WTC11 (cell line): Measurements from ENCODE around the gene TMTC3. TPM values are rescaled to one million over a fixed set of nuclear protein-coding genes. Genes with fewer than 3 reads are reported as not detected.

Experiments
- ATAC-seq: fragments of 200-7000 bp; cut with Tn5 transposase; 2 replicates; pipeline ENCODE4 v1.10.0; 2021; ENCODE audit warnings: mild to moderate bottlenecking, moderate library complexity
- CTCF ChIA-PET: fragments of 300-600 bp; sonication (Branson Sonifier 250); formaldehyde crosslinking; loops from one replicate; lab custom pipeline; 2021; ENCODE audit warnings: antibody characterized with exemption; lab: Charles Lee
- POLR2A ChIA-PET: fragments of 350-600 bp; sonication (Branson Sonifier 250); formaldehyde crosslinking; loops from one replicate; lab custom pipeline; 2021; ENCODE audit warnings: antibody characterized with exemption; lab: Charles Lee
- DNase-seq: peaks from one replicate; pipeline ENCODE4 v3.0.0; 2021; ENCODE audit warnings: low spot score
- H3K27ac Mint-ChIP-seq: 2 replicates; pipeline ENCODE4 v1.8.0; 2021; ENCODE audit warnings: mixed read lengths
- H3K27me3 Mint-ChIP-seq: 2 replicates; pipeline ENCODE4 v1.8.0; 2021; ENCODE audit warnings: low read depth, mild to moderate bottlenecking, moderate library complexity, mixed read lengths
- H3K36me3 Mint-ChIP-seq: 2 replicates; pipeline ENCODE4 v1.8.0; 2021; ENCODE audit warnings: mixed read lengths
- H3K4me1 Mint-ChIP-seq: 2 replicates; pipeline ENCODE4 v1.8.0; 2022; ENCODE audit warnings: mixed read lengths
- H3K4me3 Mint-ChIP-seq: 2 replicates; pipeline ENCODE4 v1.8.0; 2021; ENCODE audit warnings: mild to moderate bottlenecking, moderate library complexity, mixed read lengths
- H3K9me3 Mint-ChIP-seq: 2 replicates; pipeline ENCODE4 v1.8.0; 2021; ENCODE audit warnings: mixed read lengths
- ELF4 ChIP-seq: sonication (generic); formaldehyde crosslinking; IDR thresholded peaks from 2 replicates; pipeline ENCODE4 v1.8.1; 2022; ENCODE audit warnings: low read depth, mild to moderate bottlenecking, moderate library complexity, missing genetic modification reagents
- ETV6 ChIP-seq: sonication (generic); formaldehyde crosslinking; IDR thresholded peaks from 2 replicates; pipeline ENCODE4 v1.8.1; 2022; ENCODE audit warnings: mild to moderate bottlenecking, missing genetic modification reagents
- FOXK1 ChIP-seq: sonication (generic); formaldehyde crosslinking; IDR thresholded peaks from 2 replicates; pipeline ENCODE4 v1.8.0; 2022; ENCODE audit warnings: mild to moderate bottlenecking, moderate library complexity, missing genetic modification reagents
- GRHL2 ChIP-seq: fragments of 250-450 bp; sonication (Bioruptor Pico); IDR thresholded peaks from 2 replicates; pipeline ENCODE4 v1.8.0; 2022; ENCODE audit warnings: mild to moderate bottlenecking, moderate library complexity; ENCODE audit not compliant: insufficient replicate concordance, severe bottlenecking
- HMGA2 ChIP-seq: fragments of 250-450 bp; sonication (Bioruptor Pico); IDR thresholded peaks from 2 replicates; pipeline ENCODE4 v1.4.0; 2021; ENCODE audit warnings: mild to moderate bottlenecking, moderate library complexity
- MXD4 ChIP-seq: fragments of 250-450 bp; sonication (Bioruptor Pico); IDR thresholded peaks from 2 replicates; pipeline ENCODE4 v1.8.0; 2021; ENCODE audit warnings: mild to moderate bottlenecking, moderate library complexity, borderline replicate concordance
- MYBL2 ChIP-seq: sonication (generic); formaldehyde crosslinking; IDR thresholded peaks from 2 replicates; pipeline ENCODE4 v1.8.1; 2023; ENCODE audit warnings: mild to moderate bottlenecking, moderate library complexity, missing genetic modification reagents
- NR1H2 ChIP-seq: sonication (generic); formaldehyde crosslinking; IDR thresholded peaks from 2 replicates; pipeline ENCODE4 v1.9.0; 2021; ENCODE audit warnings: mild to moderate bottlenecking, moderate library complexity, missing genetic modification reagents
- NR3C1 ChIP-seq: sonication (generic); formaldehyde crosslinking; conservative IDR thresholded peaks from 2 replicates; pipeline ENCODE4 v1.8.1; 2023; ENCODE audit warnings: low read depth, mild to moderate bottlenecking, missing genetic modification reagents
- RORB ChIP-seq: fragments of 250-450 bp; sonication (Bioruptor Pico); IDR thresholded peaks from 2 replicates; pipeline ENCODE4 v1.9.0; 2021; ENCODE audit warnings: mild to moderate bottlenecking
- SMAD4 ChIP-seq: sonication (generic); formaldehyde crosslinking; IDR thresholded peaks from 2 replicates; pipeline ENCODE4 v1.8.0; 2022; ENCODE audit warnings: mild to moderate bottlenecking, missing genetic modification reagents
- TEAD1 ChIP-seq: sonication (generic); formaldehyde crosslinking; IDR thresholded peaks from 2 replicates; pipeline ENCODE4 v1.8.0; 2022; ENCODE audit warnings: mild to moderate bottlenecking, missing genetic modification reagents
- TEAD4 ChIP-seq: sonication (generic); formaldehyde crosslinking; IDR thresholded peaks from 2 replicates; pipeline ENCODE4 v1.8.0; 2022; ENCODE audit warnings: mild to moderate bottlenecking, missing genetic modification reagents
- ZNF138 ChIP-seq: sonication (generic); formaldehyde crosslinking; conservative IDR thresholded peaks from 2 replicates; pipeline ENCODE4 v1.8.1; 2022; ENCODE audit warnings: mild to moderate bottlenecking, moderate library complexity, missing genetic modification reagents
- ZNF232 ChIP-seq: sonication (generic); formaldehyde crosslinking; IDR thresholded peaks from 2 replicates; pipeline ENCODE4 v1.8.0; 2022; ENCODE audit warnings: mild to moderate bottlenecking, missing genetic modification reagents
- ZNF416 ChIP-seq: fragments of 250-450 bp; sonication (Bioruptor Pico); IDR thresholded peaks from 2 replicates; pipeline ENCODE4 v1.9.0; 2021; ENCODE audit warnings: mild to moderate bottlenecking, inconsistent platforms
- total RNA-seq: library from RNA; stranded (reverse); gene quantifications from 3 replicates; pipeline ENCODE4 v1.2.3, GENCODE V29; 2021
- TF ChIP-seq, protein P1 (sequence below): sonication (generic); formaldehyde crosslinking; conservative IDR thresholded peaks from 2 replicates; pipeline ENCODE4 v1.8.1; 2023; ENCODE audit warnings: mild to moderate bottlenecking, low read depth, missing genetic modification reagents, moderate library complexity
- TF ChIP-seq, protein P2 (sequence below): sonication (generic); formaldehyde crosslinking; IDR thresholded peaks from 2 replicates; pipeline ENCODE4 v1.8.1; 2022; ENCODE audit warnings: low read depth, mild to moderate bottlenecking, moderate library complexity, missing genetic modification reagents, borderline replicate concordance
- TF ChIP-seq, protein P3 (sequence below): fragments of 250-450 bp; sonication (Bioruptor Pico); IDR thresholded peaks from 2 replicates; pipeline ENCODE4 v2.1.2; 2022; ENCODE audit warnings: mild to moderate bottlenecking, moderate library complexity
- TF ChIP-seq, protein P4 (sequence below): sonication (generic); formaldehyde crosslinking; IDR thresholded peaks from 2 replicates; pipeline ENCODE4 v1.8.0; 2022; ENCODE audit warnings: mild to moderate bottlenecking, missing genetic modification reagents
- TF ChIP-seq, protein P5 (sequence below): sonication (generic); formaldehyde crosslinking; conservative IDR thresholded peaks from 2 replicates; pipeline ENCODE4 v1.8.1; 2022; ENCODE audit warnings: mild to moderate bottlenecking, missing genetic modification reagents
- TF ChIP-seq, protein P6 (sequence below): sonication (generic); formaldehyde crosslinking; IDR thresholded peaks from 2 replicates; pipeline ENCODE4 v1.8.1; 2022; ENCODE audit warnings: mild to moderate bottlenecking, moderate library complexity, missing genetic modification reagents
- TF ChIP-seq, protein P7 (sequence below): sonication (generic); formaldehyde crosslinking; IDR thresholded peaks from 2 replicates; pipeline ENCODE4 v1.8.0; 2022; ENCODE audit warnings: mild to moderate bottlenecking, missing genetic modification reagents
- TF ChIP-seq, protein P8 (sequence below): fragments of 250-450 bp; sonication (Bioruptor Pico); IDR thresholded peaks from 2 replicates; pipeline ENCODE4 v1.9.0; 2021; ENCODE audit warnings: mild to moderate bottlenecking
- TF ChIP-seq, protein P9 (sequence below): sonication (generic); formaldehyde crosslinking; IDR thresholded peaks from 2 replicates; pipeline ENCODE4 v1.8.1; 2022; ENCODE audit warnings: mild to moderate bottlenecking, missing genetic modification reagents, moderate library complexity, borderline replicate concordance
- TF ChIP-seq, protein P10 (sequence below): fragments of 250-450 bp; sonication (Bioruptor Pico); IDR thresholded peaks from 2 replicates; pipeline ENCODE4 v1.8.0; 2021; ENCODE audit warnings: mild to moderate bottlenecking

TMTC3 gene
- total RNA-seq, 1 experiment from 2014 or later, result 38.8 TPM

DNA sequence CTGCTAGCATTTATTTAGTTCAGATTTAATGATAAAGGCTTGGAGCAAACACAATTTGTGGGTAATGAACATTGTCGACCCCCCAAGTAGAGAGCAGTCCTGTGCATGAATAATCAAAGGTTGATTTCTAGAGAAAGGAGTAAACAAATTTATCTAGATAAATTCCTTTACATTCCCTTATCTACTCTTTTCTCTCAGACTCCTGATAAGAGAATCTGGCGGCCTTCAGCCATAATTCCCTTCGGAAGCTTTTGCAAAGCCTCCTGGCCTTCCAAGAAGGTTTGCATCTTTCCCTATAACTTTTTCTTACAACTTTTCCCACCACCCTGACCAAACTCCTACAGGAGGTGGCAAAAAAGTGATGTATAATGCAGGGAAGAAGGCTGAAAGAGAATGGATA lies 42.1 kb downstream of the TMTC3 start:
- no peak for TF ChIP-seq ZNF416
- no peak for TF ChIP-seq MYBL2 (CRISPR knock-in tag)
- no peak for TF ChIP-seq FOXK1 (CRISPR knock-in tag)
- TF ChIP-seq TEAD1 (CRISPR knock-in tag), result no peak
- TF ChIP-seq ZNF232 (CRISPR knock-in tag), result no peak
- TF ChIP-seq NR1H2 (CRISPR knock-in tag), result no peak
- TF ChIP-seq, protein P1, sequence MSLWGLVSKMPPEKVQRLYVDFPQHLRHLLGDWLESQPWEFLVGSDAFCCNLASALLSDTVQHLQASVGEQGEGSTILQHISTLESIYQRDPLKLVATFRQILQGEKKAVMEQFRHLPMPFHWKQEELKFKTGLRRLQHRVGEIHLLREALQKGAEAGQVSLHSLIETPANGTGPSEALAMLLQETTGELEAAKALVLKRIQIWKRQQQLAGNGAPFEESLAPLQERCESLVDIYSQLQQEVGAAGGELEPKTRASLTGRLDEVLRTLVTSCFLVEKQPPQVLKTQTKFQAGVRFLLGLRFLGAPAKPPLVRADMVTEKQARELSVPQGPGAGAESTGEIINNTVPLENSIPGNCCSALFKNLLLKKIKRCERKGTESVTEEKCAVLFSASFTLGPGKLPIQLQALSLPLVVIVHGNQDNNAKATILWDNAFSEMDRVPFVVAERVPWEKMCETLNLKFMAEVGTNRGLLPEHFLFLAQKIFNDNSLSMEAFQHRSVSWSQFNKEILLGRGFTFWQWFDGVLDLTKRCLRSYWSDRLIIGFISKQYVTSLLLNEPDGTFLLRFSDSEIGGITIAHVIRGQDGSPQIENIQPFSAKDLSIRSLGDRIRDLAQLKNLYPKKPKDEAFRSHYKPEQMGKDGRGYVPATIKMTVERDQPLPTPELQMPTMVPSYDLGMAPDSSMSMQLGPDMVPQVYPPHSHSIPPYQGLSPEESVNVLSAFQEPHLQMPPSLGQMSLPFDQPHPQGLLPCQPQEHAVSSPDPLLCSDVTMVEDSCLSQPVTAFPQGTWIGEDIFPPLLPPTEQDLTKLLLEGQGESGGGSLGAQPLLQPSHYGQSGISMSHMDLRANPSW (CRISPR knock-in tag), result no peak
- TF ChIP-seq, protein P2, sequence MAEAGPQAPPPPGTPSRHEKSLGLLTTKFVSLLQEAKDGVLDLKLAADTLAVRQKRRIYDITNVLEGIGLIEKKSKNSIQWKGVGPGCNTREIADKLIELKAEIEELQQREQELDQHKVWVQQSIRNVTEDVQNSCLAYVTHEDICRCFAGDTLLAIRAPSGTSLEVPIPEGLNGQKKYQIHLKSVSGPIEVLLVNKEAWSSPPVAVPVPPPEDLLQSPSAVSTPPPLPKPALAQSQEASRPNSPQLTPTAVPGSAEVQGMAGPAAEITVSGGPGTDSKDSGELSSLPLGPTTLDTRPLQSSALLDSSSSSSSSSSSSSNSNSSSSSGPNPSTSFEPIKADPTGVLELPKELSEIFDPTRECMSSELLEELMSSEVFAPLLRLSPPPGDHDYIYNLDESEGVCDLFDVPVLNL, result no peak
- TF ChIP-seq, protein P3, sequence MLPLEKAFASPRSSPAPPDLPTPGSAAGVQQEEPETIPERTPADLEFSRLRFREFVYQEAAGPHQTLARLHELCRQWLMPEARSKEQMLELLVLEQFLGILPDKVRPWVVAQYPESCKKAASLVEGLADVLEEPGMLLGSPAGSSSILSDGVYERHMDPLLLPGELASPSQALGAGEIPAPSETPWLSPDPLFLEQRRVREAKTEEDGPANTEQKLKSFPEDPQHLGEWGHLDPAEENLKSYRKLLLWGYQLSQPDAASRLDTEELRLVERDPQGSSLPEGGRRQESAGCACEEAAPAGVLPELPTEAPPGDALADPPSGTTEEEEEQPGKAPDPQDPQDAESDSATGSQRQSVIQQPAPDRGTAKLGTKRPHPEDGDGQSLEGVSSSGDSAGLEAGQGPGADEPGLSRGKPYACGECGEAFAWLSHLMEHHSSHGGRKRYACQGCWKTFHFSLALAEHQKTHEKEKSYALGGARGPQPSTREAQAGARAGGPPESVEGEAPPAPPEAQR (CRISPR knock-in tag), result no peak
- no peak for TF ChIP-seq ELF4 (CRISPR knock-in tag)
- no peak for TF ChIP-seq ETV6 (CRISPR knock-in tag)
- TF ChIP-seq, protein P4, sequence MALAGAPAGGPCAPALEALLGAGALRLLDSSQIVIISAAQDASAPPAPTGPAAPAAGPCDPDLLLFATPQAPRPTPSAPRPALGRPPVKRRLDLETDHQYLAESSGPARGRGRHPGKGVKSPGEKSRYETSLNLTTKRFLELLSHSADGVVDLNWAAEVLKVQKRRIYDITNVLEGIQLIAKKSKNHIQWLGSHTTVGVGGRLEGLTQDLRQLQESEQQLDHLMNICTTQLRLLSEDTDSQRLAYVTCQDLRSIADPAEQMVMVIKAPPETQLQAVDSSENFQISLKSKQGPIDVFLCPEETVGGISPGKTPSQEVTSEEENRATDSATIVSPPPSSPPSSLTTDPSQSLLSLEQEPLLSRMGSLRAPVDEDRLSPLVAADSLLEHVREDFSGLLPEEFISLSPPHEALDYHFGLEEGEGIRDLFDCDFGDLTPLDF (CRISPR knock-in tag), result no peak
- H3K4me3 Mint-ChIP-seq, result no peak overlapping the region
- DNase-seq (no peak), ATAC-seq (no peak)
- H3K27ac Mint-ChIP-seq, result no peak overlapping the region
- H3K27me3 Mint-ChIP-seq, result no peaks in the 10 kb centered on the region
- peaks cover 2% of the 10 kb centered on the region; the same call in 1 of the 2 replicates for H3K4me1 Mint-ChIP-seq
- peaks cover 28% of the 10 kb centered on the region for H3K36me3 Mint-ChIP-seq
- ChIA-PET CTCF (no interaction called here), POLR2A (no interaction called here)
- peaks cover 9% of the 10 kb centered on the region for H3K9me3 Mint-ChIP-seq

DNA sequence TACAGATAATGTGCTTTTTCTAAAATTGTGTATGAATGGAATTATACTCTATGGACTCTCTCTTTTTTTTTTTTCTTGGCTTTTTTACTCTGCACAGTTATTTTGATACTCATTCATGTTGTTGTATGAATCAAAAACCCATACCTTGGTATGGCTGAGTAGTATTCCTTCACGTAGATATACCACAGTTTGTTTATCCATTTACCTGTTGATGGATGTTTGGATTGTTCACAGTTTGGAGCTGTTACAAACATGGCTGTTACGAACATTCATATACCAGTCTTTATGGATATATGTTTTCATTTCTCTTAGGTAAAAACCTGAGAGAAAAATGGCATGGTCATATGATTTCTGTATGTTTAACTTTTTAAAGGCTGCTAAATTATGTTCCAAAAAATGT lies 43.2 kb downstream of the TMTC3 start:
- H3K4me1 Mint-ChIP-seq, result peaks cover 2% of the 10 kb centered on the region; the same call in 1 of the 2 replicates
- no peaks in the 10 kb centered on the region for H3K27me3 Mint-ChIP-seq
- H3K36me3 Mint-ChIP-seq, result peaks cover 28% of the 10 kb centered on the region
- H3K27ac Mint-ChIP-seq, result no peak overlapping the region
- peaks cover 9% of the 10 kb centered on the region for H3K9me3 Mint-ChIP-seq
- no peak for DNase-seq
- POLR2A ChIA-PET, result no interaction called here
- no peak overlapping the region for H3K4me3 Mint-ChIP-seq
- ATAC-seq, result no peak
- CTCF ChIA-PET, result no interaction called here
- TF ChIP-seq, protein P5, sequence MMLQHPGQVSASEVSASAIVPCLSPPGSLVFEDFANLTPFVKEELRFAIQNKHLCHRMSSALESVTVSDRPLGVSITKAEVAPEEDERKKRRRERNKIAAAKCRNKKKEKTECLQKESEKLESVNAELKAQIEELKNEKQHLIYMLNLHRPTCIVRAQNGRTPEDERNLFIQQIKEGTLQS (CRISPR knock-in tag), result no peak
- TF ChIP-seq NR3C1 (no peak), RORB (CRISPR knock-in tag) (no peak), MXD4 (no peak), ZNF138 (CRISPR knock-in tag) (no peak), SMAD4 (CRISPR knock-in tag) (no peak), HMGA2 (no peak), TEAD4 (no peak), GRHL2 (CRISPR knock-in tag) (no peak)
- TF ChIP-seq, protein P6, sequence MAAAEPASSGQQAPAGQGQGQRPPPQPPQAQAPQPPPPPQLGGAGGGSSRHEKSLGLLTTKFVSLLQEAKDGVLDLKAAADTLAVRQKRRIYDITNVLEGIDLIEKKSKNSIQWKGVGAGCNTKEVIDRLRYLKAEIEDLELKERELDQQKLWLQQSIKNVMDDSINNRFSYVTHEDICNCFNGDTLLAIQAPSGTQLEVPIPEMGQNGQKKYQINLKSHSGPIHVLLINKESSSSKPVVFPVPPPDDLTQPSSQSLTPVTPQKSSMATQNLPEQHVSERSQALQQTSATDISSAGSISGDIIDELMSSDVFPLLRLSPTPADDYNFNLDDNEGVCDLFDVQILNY (CRISPR knock-in tag), result no peak
- TF ChIP-seq, protein P7, sequence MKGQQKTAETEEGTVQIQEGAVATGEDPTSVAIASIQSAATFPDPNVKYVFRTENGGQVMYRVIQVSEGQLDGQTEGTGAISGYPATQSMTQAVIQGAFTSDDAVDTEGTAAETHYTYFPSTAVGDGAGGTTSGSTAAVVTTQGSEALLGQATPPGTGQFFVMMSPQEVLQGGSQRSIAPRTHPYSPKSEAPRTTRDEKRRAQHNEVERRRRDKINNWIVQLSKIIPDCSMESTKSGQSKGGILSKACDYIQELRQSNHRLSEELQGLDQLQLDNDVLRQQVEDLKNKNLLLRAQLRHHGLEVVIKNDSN (CRISPR knock-in tag), result no peak
- TF ChIP-seq, protein P8, sequence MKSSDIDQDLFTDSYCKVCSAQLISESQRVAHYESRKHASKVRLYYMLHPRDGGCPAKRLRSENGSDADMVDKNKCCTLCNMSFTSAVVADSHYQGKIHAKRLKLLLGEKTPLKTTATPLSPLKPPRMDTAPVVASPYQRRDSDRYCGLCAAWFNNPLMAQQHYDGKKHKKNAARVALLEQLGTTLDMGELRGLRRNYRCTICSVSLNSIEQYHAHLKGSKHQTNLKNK, result no peak
- TF ChIP-seq, protein P9, sequence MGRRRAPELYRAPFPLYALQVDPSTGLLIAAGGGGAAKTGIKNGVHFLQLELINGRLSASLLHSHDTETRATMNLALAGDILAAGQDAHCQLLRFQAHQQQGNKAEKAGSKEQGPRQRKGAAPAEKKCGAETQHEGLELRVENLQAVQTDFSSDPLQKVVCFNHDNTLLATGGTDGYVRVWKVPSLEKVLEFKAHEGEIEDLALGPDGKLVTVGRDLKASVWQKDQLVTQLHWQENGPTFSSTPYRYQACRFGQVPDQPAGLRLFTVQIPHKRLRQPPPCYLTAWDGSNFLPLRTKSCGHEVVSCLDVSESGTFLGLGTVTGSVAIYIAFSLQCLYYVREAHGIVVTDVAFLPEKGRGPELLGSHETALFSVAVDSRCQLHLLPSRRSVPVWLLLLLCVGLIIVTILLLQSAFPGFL (CRISPR knock-in tag), result no peak
- TF ChIP-seq, protein P10, sequence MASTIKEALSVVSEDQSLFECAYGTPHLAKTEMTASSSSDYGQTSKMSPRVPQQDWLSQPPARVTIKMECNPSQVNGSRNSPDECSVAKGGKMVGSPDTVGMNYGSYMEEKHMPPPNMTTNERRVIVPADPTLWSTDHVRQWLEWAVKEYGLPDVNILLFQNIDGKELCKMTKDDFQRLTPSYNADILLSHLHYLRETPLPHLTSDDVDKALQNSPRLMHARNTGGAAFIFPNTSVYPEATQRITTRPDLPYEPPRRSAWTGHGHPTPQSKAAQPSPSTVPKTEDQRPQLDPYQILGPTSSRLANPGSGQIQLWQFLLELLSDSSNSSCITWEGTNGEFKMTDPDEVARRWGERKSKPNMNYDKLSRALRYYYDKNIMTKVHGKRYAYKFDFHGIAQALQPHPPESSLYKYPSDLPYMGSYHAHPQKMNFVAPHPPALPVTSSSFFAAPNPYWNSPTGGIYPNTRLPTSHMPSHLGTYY (CRISPR knock-in tag), result no peak
